ENCODE results near the gene IP6K2.

GRCh38 chr3:48747706-48748105 is 30.7 kb upstream of the IP6K2 start:
- TF ChIP-seq CTCF (conservative IDR thresholded peaks at IDR 0.05 in 1 of 2, IDR thresholded peaks at IDR 0.05 in 1 of 2; ENCODE audit: extremely low read depth in 1 of 2, insufficient read depth in 1 of 2, low read depth in 1 of 2, low read length in 2 of 2) (no peak), EZH2 (IDR thresholded peaks at IDR 0.05; ENCODE audit: borderline replicate concordance, low read length) (no peak)

Measured in mammary epithelial cell (primary cell).